ENCODE data around the gene CTTNBP2. TPM values are rescaled to one million over a fixed set of nuclear protein-coding genes. Genes with fewer than 3 reads are reported as not detected.

CTTNBP2 gene
- polyA plus RNA-seq, 1 of the 3 experiments (the other 2 are of a cell fraction), result not detected

GRCh38 chr7:117800841-117801240 lies 72.4 kb downstream of the CTTNBP2 start:
- ChIA-PET POLR2A (no interaction called here), CTCF (interaction anchor here (1.2 kb wide), 1 partner anchor 25 kb away, joined by 4 read pairs; no protein-coding TSS in a partner anchor)
- H3K4me1 ChIP-seq (ENCODE audit: control insufficient read depth in 1 of 2, insufficient read depth in 2 of 2, low read depth in 1 of 2, low read length in 1 of 2), result no peaks in the 10 kb centered on the region; a peak in 1 of 4 replicates

GRCh38 chr7:117800406-117800805 lies 72.8 kb downstream of the CTTNBP2 start:
- no peaks in the 10 kb centered on the region for H3K9me2 ChIP-seq
- H3F3A ChIP-seq (replicated peaks; ENCODE audit: insufficient read depth), result no peaks in the 10 kb centered on the region
- H3K9me3 ChIP-seq, result no peaks in the 10 kb centered on the region
- H3K4me2 ChIP-seq, result no peak overlapping the region
- no peaks in the 10 kb centered on the region for H4K20me1 ChIP-seq (ENCODE audit: insufficient read depth)
- H3K9ac ChIP-seq, result no peak overlapping the region
- 0% methylated on average over 3 of the region's 3 CpGs for WGBS (ENCODE audit: low lambda C conversion rate)
- H3K4me1 ChIP-seq (ENCODE audit: control insufficient read depth in 1 of 2, insufficient read depth in 2 of 2, low read depth in 1 of 2, low read length in 1 of 2), result no peaks in the 10 kb centered on the region; a peak in 1 of 4 replicates
- H3K27me3 ChIP-seq (ENCODE audit: insufficient read depth), result no peaks in the 10 kb centered on the region
- POLR2A ChIA-PET, result no interaction called here
- no peak for DNase-seq
- H3K27ac ChIP-seq (ENCODE audit: low read depth in 2 of 2, low read length in 1 of 2), result no peak overlapping the region
- H2AFZ ChIP-seq (ENCODE audit: low read depth), result no peak overlapping the region
- no peaks in the 10 kb centered on the region for H3K36me3 ChIP-seq (replicated peaks in 1 of 2; ENCODE audit: control insufficient read depth in 1 of 2, insufficient read depth in 2 of 2, low read length in 1 of 2)
- H3K4me3 ChIP-seq (ENCODE audit: low read depth in 2 of 2, low read length in 1 of 2), result no peak overlapping the region
- no peaks in the 10 kb centered on the region for H3K79me2 ChIP-seq (ENCODE audit: insufficient read depth)
- CTCF ChIA-PET, result interaction anchor here (1.2 kb wide), 1 partner anchor 24 kb away, joined by 4 read pairs; no protein-coding TSS in a partner anchor
- TF ChIP-seq YY1 (IDR thresholded peaks at IDR 0.05; ENCODE audit: low read depth) (no peak), JUND (IDR thresholded peaks at IDR 0.05) (no peak), SIN3A (IDR thresholded peaks at IDR 0.05; ENCODE audit: borderline replicate concordance, low read depth, low read length) (no peak), MXI1 (IDR thresholded peaks at IDR 0.05; ENCODE audit: low read depth, low read length) (no peak), EP300 (IDR thresholded peaks at IDR 0.05; ENCODE audit: borderline replicate concordance in 1 of 2, low read depth in 1 of 2, low read length in 1 of 2) (no peak), TEAD4 (IDR thresholded peaks at IDR 0.05; ENCODE audit: borderline replicate concordance, insufficient read depth) (no peak), USF1 (IDR thresholded peaks at IDR 0.05; ENCODE audit: borderline replicate concordance, low read depth) (no peak), POLR2AphosphoS5 (IDR thresholded peaks at IDR 0.05; ENCODE audit: low read depth, low read length) (no peak), REST (IDR thresholded peaks at IDR 0.05; ENCODE audit: low read depth, low read length) (no peak), MEF2A (IDR thresholded peaks at IDR 0.05; ENCODE audit: borderline replicate concordance, low read depth) (no peak), ZBTB33 (IDR thresholded peaks at IDR 0.05; ENCODE audit: borderline replicate concordance, low read depth) (no peak), FOXJ3 (CRISPR knock-in tag; IDR thresholded peaks at IDR 0.05) (no peak)
- TF ChIP-seq, protein P1, sequence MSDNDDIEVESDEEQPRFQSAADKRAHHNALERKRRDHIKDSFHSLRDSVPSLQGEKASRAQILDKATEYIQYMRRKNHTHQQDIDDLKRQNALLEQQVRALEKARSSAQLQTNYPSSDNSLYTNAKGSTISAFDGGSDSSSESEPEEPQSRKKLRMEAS (IDR thresholded peaks at IDR 0.05; ENCODE audit: low read depth), result no peak

More at GRCh38 chr7:117800841-117801240, 72.4 kb downstream of the CTTNBP2 start:
- no peaks in the 10 kb centered on the region for H3K9me2 ChIP-seq
- H3F3A ChIP-seq (replicated peaks; ENCODE audit: insufficient read depth), result no peaks in the 10 kb centered on the region
- no peak for DNase-seq
- no peak overlapping the region for H3K9ac ChIP-seq
- H3K4me2 ChIP-seq, result no peak overlapping the region
- H3K9me3 ChIP-seq, result no peaks in the 10 kb centered on the region
- no peak overlapping the region for H3K4me3 ChIP-seq (ENCODE audit: low read depth in 2 of 2, low read length in 1 of 2)
- TF ChIP-seq PBX3 (IDR thresholded peaks at IDR 0.05) (no peak), ELF1 (IDR thresholded peaks at IDR 0.05) (no peak), RAD21 (IDR thresholded peaks at IDR 0.05; ENCODE audit: low read length) (no peak), FOXJ3 (CRISPR knock-in tag; IDR thresholded peaks at IDR 0.05) (no peak), NRF1 (IDR thresholded peaks at IDR 0.05; ENCODE audit: low read depth, low read length) (no peak), SMC3 (IDR thresholded peaks at IDR 0.05; ENCODE audit: low read depth, low read length) (no peak), POLR2AphosphoS5 (IDR thresholded peaks at IDR 0.05; ENCODE audit: low read depth, low read length) (no peak), SIN3A (IDR thresholded peaks at IDR 0.05; ENCODE audit: borderline replicate concordance, low read depth, low read length) (no peak), FOXM1 (IDR thresholded peaks at IDR 0.05; ENCODE audit: low read depth) (no peak)
- TF ChIP-seq, protein P1 (IDR thresholded peaks at IDR 0.05; ENCODE audit: low read depth), result no peak
- 2% methylated on average over 1 of the region's 1 CpG for WGBS (ENCODE audit: low lambda C conversion rate)
- H3K36me3 ChIP-seq (replicated peaks in 1 of 2; ENCODE audit: control insufficient read depth in 1 of 2, insufficient read depth in 2 of 2, low read length in 1 of 2), result no peaks in the 10 kb centered on the region
- H3K27me3 ChIP-seq (ENCODE audit: insufficient read depth), result no peaks in the 10 kb centered on the region
- no peak overlapping the region for H3K27ac ChIP-seq (ENCODE audit: low read depth in 2 of 2, low read length in 1 of 2)
- H3K79me2 ChIP-seq (ENCODE audit: insufficient read depth), result no peaks in the 10 kb centered on the region
- H4K20me1 ChIP-seq (ENCODE audit: insufficient read depth), result no peaks in the 10 kb centered on the region
- H2AFZ ChIP-seq (ENCODE audit: low read depth), result no peak overlapping the region
